GM12878 (cell line): ENCODE measurements around the gene SLC36A3. TPM values are rescaled to one million over a fixed set of nuclear protein-coding genes. Genes with fewer than 3 reads are reported as not detected.

Experiments
- ATAC-seq: fragments of 200-7000 bp; cut with Tn5 transposase; 3 replicates; pipeline ENCODE4 v1.9.1; 2020; ENCODE audit warnings: mild to moderate bottlenecking, moderate library complexity
- BruUV-seq: library from RNA; stranded (reverse); fragments of 400-500 nt; replicated peaks from 2 replicates; lab custom pipeline; 2021; lab: Mats Ljungman, UMichigan
- CTCF ChIA-PET: fragments of 300-600 bp; sonication (Branson Sonifier 250); formaldehyde crosslinking; extraction: SDS; loops from one replicate; lab custom pipeline; 2021; ENCODE audit warnings: inconsistent platforms; lab: Yijun Ruan, JAX
- POLR2A ChIA-PET: fragments of 350-600 bp; formaldehyde crosslinking; extraction: SDS; loops from one replicate; lab custom pipeline; 2021; ENCODE audit warnings: inconsistent platforms; lab: Charles Lee
- RAD21 ChIA-PET: fragments of 300-600 bp; sonication (Branson Sonifier 250); formaldehyde crosslinking; loops from one replicate; lab custom pipeline; 2023; ENCODE audit warnings: antibody characterized with exemption; ENCODE audit not compliant: unreplicated experiment; lab: Charles Lee
- SMC1A ChIA-PET: fragments of 300-600 bp; sonication (Branson Sonifier 250); formaldehyde crosslinking; loops from one replicate; lab custom pipeline; 2023; ENCODE audit not compliant: unreplicated experiment, uncharacterized antibody; lab: Charles Lee
- DNase-seq: peaks from one replicate; pipeline ENCODE4 v3.0.0-alpha.2; 2011; ENCODE audit warnings: low read depth, low spot score
- FAIRE-seq: peaks from 3 replicates; lab custom pipeline; 2011; peaks lifted over from hg19 to GRCh38; lab: Jason Lieb, UNC
- H2AFZ ChIP-seq: 2 replicates; pipeline ENCODE4 v1.6.0; 2011; ENCODE audit warnings: low read depth, low read length, control low read depth; ENCODE audit not compliant: control insufficient read depth
- H3K27ac ChIP-seq: 2 replicates; pipeline ENCODE4 v1.5.1; 2011; ENCODE audit warnings: control low read depth; ENCODE audit not compliant: control insufficient read depth, insufficient read depth
- H3K27me3 ChIP-seq, 2 experiments: replicated peaks in 1 of 2; 2 replicates each; pipeline versions ENCODE4 v1.6.0 to v1.6.1; 2011; ENCODE audit warnings: low read length in 1 of 2; ENCODE audit not compliant: control insufficient read depth in 2 of 2, insufficient read depth in 2 of 2
- H3K36me3 ChIP-seq, 2 experiments: 2 replicates each; pipeline ENCODE4 v1.5.1; 2011; ENCODE audit warnings: low read length in 1 of 2; ENCODE audit not compliant: control insufficient read depth in 2 of 2, insufficient read depth in 2 of 2
- H3K4me1 ChIP-seq: 2 replicates; pipeline ENCODE4 v1.6.1; 2011; ENCODE audit warnings: mild to moderate bottlenecking, low read length, moderate library complexity, mixed read lengths; ENCODE audit not compliant: control insufficient read depth, insufficient read depth
- H3K4me2 ChIP-seq: 2 replicates; pipeline ENCODE4 v1.6.0; 2011; ENCODE audit warnings: control low read depth; ENCODE audit not compliant: control insufficient read depth, insufficient read depth
- H3K4me3 ChIP-seq: fragments of 200-600 bp; sonication (generic); 2 replicates; pipeline ENCODE4 v1.5.1; 2016
- H3K79me2 ChIP-seq: 2 replicates; pipeline ENCODE4 v1.6.0; 2011; ENCODE audit warnings: low read length; ENCODE audit not compliant: control insufficient read depth, insufficient read depth
- H3K9ac ChIP-seq: 2 replicates; pipeline ENCODE4 v1.8.0; 2011; ENCODE audit warnings: low read length, control low read depth, mixed read lengths; ENCODE audit not compliant: control insufficient read depth, insufficient read depth
- H3K9me3 ChIP-seq: replicated peaks from 3 replicates; pipeline ENCODE4 v1.5.1; 2011; ENCODE audit warnings: mild to moderate bottlenecking, low read length; ENCODE audit not compliant: control insufficient read depth, insufficient read depth
- H4K20me1 ChIP-seq: 2 replicates; pipeline ENCODE4 v1.6.0; 2011; ENCODE audit not compliant: control insufficient read depth, insufficient read depth
- BACH1 ChIP-seq: fragments of 450-650 bp; IDR thresholded peaks from 2 replicates; pipeline ENCODE4 v1.6.1; 2017; ENCODE audit warnings: mild to moderate bottlenecking, borderline replicate concordance
- BCL11A ChIP-seq: IDR thresholded peaks from 2 replicates; pipeline ENCODE4 v1.6.1; 2011; ENCODE audit warnings: low read depth, low read length
- CREB1 ChIP-seq: IDR thresholded peaks from 2 replicates; pipeline ENCODE4 v1.6.1; 2012; ENCODE audit warnings: low read depth, mild to moderate bottlenecking, inconsistent platforms
- DPF2 ChIP-seq: fragments of 450-650 bp; IDR thresholded peaks from 2 replicates; pipeline ENCODE4 v1.6.1; 2017; ENCODE audit warnings: mild to moderate bottlenecking
- MAX ChIP-seq: IDR thresholded peaks from 2 replicates; pipeline ENCODE4 v1.6.1; 2012; ENCODE audit warnings: low read depth, low read length, improper control_type of control experiment
- MYC ChIP-seq: IDR thresholded peaks from 2 replicates; pipeline ENCODE4 v1.6.1; 2011; ENCODE audit warnings: mild to moderate bottlenecking, low read length, moderate library complexity, inconsistent platforms; ENCODE audit not compliant: insufficient read depth, insufficient replicate concordance, insufficient read length, severe bottlenecking
- PAX5 ChIP-seq: IDR thresholded peaks from 2 replicates; pipeline ENCODE4 v1.6.1; 2011; ENCODE audit warnings: low read depth, low read length, borderline replicate concordance
- POU2F2 ChIP-seq: IDR thresholded peaks from 3 replicates; pipeline ENCODE4 v1.6.1; 2011; ENCODE audit warnings: low read depth, mild to moderate bottlenecking, low read length, borderline replicate concordance
- REST ChIP-seq: IDR thresholded peaks from 2 replicates; pipeline ENCODE4 v1.6.1; 2012; ENCODE audit warnings: mild to moderate bottlenecking, low read depth, low read length
- SIX5 ChIP-seq: IDR thresholded peaks from 2 replicates; pipeline ENCODE4 v1.6.1; 2011; ENCODE audit warnings: mild to moderate bottlenecking, low read depth, low read length, moderate library complexity; ENCODE audit not compliant: severe bottlenecking
- SRF ChIP-seq, 2 experiments: IDR thresholded peaks; 2 replicates each; pipeline ENCODE4 v1.6.1; 2011; ENCODE audit warnings: low read depth in 2 of 2, low read length in 2 of 2, mild to moderate bottlenecking in 1 of 2, moderate library complexity in 1 of 2
- SUZ12 ChIP-seq: fragments of 200-600 bp; sonication (generic); IDR thresholded peaks from one replicate; pipeline ENCODE4 v1.6.1; 2018; ENCODE audit warnings: antibody characterized with exemption, mild to moderate bottlenecking; ENCODE audit not compliant: unreplicated experiment
- YY1 ChIP-seq: IDR thresholded peaks from 2 replicates; pipeline ENCODE4 v1.6.1; 2011; ENCODE audit warnings: low read depth, mild to moderate bottlenecking, low read length
- ZBTB40 ChIP-seq: fragments of 450-650 bp; IDR thresholded peaks from 2 replicates; pipeline ENCODE4 v1.6.1; 2016; ENCODE audit warnings: mild to moderate bottlenecking, moderate library complexity, borderline replicate concordance
- WGBS: methylation state at CpG from one replicate; pipeline ENCODE4 v1.1.6; 2016; ENCODE audit warnings: low lambda C conversion rate; ENCODE audit not compliant: insufficient replicate concordance, insufficient coverage; ENCODE audit errors: missing lambda C conversion rate; 5-methylcytosine and 5-hydroxymethylcytosine counted together
- in situ Hi-C: fragments of 300-500 bp; cut with MboI; formaldehyde crosslinking; loops from 9 replicates; pipeline ENCODE4 v1.14.3; 2018; ENCODE audit warnings: mixed read lengths
- intact Hi-C: fragments of 100-400 bp; cut with micrococcal nuclease; formaldehyde crosslinking; loops from one replicate; pipeline ENCODE4 v1.14.2; 2022; ENCODE audit not compliant: unreplicated experiment
- polyA plus RNA-seq, 11 experiments: library from polyadenylated mRNA; depleted of rRNA in 4 of 11; unstranded in 6 of 11; stranded (reverse) in 5 of 11; fragments of >200 nt; fragmentation: Nextera tagmentation in 4 of 11; fragmentation: Illumina TruSeq in 1 of 11; extraction: Ambion mirVana in 4 of 11; extraction: Trizol in 1 of 11; gene quantifications; 1 replicate in 1 of 11; 2 replicates in 10 of 11; pipeline versions ENCODE4 v1.2.1 to v1.2.3, GENCODE V29; 2011 to 2016; ENCODE audit warnings: inconsistent platforms in 2 of 11, missing spikeins in 2 of 11, low read depth in 1 of 11
- total RNA-seq, 4 experiments: library from RNA; depleted of rRNA in 3 of 4; stranded (reverse); fragments of >200 nt in 3 of 4; fragmentation: Illumina TruSeq in 1 of 4; extraction: Trizol in 1 of 4; gene quantifications; 2 replicates each; pipeline versions ENCODE4 v1.2.1 to v1.2.3, GENCODE V29; 2013 to 2021

Gene SLC36A3
- total and polyA plus RNA-seq, 10 of the 15 experiments (the other 5 are each of a cell fraction or from before 2014, with no cell fraction given) = 0.03 TPM; not detected in 9

GRCh38 chr5:151327585-151327984, 24.0 kb upstream of the SLC36A3 start (continued):
- no peak for TF ChIP-seq ZBTB40
- no peak for TF ChIP-seq BCL11A
- no peak for TF ChIP-seq YY1
- TF ChIP-seq DPF2 = no peak
- TF ChIP-seq SIX5 = no peak
- TF ChIP-seq BACH1 = no peak

- no peaks in the 10 kb centered on the region for H3K4me1 ChIP-seq
- no peak overlapping the region for H3K27ac ChIP-seq
- POLR2A ChIA-PET = no interaction called here
- no peak overlapping the region for H3K4me3 ChIP-seq
- H2AFZ ChIP-seq = no peak overlapping the region
- no peaks in the 10 kb centered on the region; a peak in 1 of 4 replicates for H3K27me3 ChIP-seq
- intact Hi-C loops (no loop called here), in situ Hi-C loops (no loop called here)
- H3K4me2 ChIP-seq = no peak overlapping the region
- no peaks in the 10 kb centered on the region for H3K36me3 ChIP-seq
- no TSS peak for BruUV-seq
- no peaks in the 10 kb centered on the region for H3K79me2 ChIP-seq
- DNase-seq (no peak), ATAC-seq (no peak), FAIRE-seq (no peak)
- H3K9ac ChIP-seq = no peak overlapping the region
- SMC1A ChIA-PET = interaction anchor here (0.9 kb wide), 1 partner anchor 161 kb away, joined by 4 read pairs; no protein-coding TSS in a partner anchor
- H3K9me3 ChIP-seq = no peaks in the 10 kb centered on the region
- WGBS = 96% methylated on average over 3 of the region's 3 CpGs
- RAD21 ChIA-PET = interaction anchor here (0.6 kb wide), 1 partner anchor 25 kb away, joined by 3 read pairs; no protein-coding TSS in a partner anchor
- no peaks in the 10 kb centered on the region for H4K20me1 ChIP-seq
- CTCF ChIA-PET = no interaction called here
- TF ChIP-seq SUZ12 (no peak), SRF (IDR thresholded peaks at IDR 0.05; ENCODE audit: low read depth in 2 of 2, low read length in 2 of 2) (no peak), MYC (no peak), REST (no peak), PAX5 (no peak), CREB1 (no peak), POU2F2 (no peak), MAX (no peak)
Measured at GRCh38 chr5:151326266-151326665, 22.7 kb upstream of the SLC36A3 start.
